GM21576 (cell line): ENCODE data around the gene TMEM222.

ENCODE experiments used
- ATAC-seq: cut with Tn5 transposase; IDR thresholded peaks from one replicate; pipeline ENCODE4 v1.9.1; 2021; ENCODE audit warnings: mild to moderate bottlenecking, moderate library complexity; ENCODE audit not compliant: unreplicated experiment

Gene TMEM222

DNA sequence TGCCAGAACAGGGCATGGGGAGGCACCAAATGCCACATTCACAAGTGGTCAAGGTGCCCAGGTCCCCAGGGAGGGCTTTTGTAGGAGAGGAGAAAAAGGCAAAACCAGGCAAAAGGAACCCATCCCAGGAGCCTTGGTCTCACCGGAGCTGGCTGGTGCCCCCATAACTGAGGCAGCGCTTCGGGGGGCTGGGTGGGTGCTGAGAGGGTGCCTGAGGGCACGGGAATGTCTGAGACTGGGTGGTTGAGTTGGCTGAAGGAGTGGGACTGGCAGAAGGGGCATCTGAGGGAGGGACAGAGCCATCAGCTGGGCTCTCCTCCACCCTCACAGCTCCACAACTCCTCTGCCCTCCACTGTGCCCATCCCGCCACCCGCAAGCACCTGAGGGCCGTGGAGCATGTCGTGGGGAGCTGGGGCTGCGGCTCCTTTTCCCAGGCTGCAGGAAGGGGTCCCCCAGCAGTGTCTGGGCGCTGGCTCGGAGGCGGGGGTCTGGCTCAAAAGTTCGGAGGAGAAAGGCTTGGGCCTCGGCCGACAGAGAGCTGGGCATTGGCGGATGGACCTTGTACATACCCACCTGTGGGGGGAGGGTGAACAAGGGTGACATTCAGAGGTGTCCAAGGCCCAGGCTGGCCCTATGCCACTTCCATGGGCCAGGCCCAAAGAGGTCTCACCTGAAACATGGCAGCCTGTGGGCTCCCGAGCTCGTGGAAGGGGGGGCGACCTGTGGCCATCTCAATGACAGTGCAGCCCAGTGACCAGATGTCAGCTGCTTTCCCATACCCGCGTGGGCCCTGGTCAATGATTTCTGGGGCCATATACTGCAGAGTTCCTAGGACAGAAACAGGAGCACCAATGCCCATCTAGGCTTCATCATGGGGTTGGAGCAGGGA is 36.3 kb downstream of the TMEM222 start:
- no peak for ATAC-seq

DNA sequence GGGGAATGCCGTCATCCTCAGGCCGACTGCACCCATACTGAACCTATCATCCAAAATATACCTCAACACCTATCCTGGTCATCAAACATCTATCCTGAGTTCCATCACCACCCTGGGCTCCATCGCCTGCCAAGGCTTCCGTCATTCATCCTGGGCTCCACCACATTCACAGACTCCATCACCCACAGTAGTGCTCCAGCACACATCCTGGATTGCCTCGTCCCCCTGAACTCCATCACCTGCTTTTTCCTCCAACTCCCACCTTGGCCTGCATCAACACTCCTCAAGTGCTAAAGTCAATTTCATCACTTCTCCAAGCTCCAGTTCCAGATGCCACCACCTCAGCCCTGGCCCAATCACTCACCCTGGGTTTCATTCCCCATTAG is 37.0 kb downstream of the TMEM222 start:
- no peak for ATAC-seq

DNA sequence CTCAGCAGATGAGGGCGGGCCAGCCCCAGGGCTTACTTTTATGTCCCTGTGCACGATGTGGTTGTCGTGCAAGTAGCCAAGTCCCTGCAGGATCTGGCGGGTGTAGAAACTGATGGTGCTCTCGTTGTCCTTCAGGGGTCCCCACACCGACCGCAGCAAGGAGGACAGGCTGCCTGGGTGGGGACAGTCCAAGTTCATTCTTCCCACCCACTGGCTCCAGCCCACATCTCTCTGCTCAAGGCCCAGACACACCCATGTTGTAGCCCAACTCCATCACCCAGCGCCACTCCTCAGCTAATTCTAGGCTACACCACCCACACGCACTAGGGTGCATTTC is 37.8 kb downstream of the TMEM222 start:
- no peak for ATAC-seq

GRCh38 chr1:27360159-27361043 is 38.4 kb downstream of the TMEM222 start:
- no peak for ATAC-seq

GRCh38 chr1:27361044-27361402 is 39.1 kb downstream of the TMEM222 start:
- ATAC-seq, result no peak

DNA sequence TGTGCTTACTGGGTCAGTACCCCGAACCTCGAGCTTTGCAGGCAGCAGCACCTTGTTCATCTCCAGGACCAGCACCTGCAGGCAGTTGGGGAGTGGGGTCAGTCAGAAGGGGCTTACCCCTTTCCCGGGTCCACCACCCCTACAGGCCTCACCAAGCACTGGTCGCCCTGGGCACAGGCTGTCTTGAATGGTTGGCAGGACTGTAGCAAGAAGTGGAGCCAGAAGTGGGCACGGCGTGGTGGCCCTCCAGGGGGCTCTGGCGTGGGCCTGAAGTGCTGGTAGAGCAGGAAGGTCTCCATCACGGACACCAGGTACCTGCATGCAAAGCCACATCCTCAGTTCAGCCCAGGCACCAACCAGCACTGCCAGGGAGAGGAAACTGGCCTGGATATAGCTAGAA is 39.6 kb downstream of the TMEM222 start:
- no peak for ATAC-seq

GRCh38 chr1:27363766-27364695 is 42.1 kb downstream of the TMEM222 start:
- ATAC-seq, result no peak

DNA sequence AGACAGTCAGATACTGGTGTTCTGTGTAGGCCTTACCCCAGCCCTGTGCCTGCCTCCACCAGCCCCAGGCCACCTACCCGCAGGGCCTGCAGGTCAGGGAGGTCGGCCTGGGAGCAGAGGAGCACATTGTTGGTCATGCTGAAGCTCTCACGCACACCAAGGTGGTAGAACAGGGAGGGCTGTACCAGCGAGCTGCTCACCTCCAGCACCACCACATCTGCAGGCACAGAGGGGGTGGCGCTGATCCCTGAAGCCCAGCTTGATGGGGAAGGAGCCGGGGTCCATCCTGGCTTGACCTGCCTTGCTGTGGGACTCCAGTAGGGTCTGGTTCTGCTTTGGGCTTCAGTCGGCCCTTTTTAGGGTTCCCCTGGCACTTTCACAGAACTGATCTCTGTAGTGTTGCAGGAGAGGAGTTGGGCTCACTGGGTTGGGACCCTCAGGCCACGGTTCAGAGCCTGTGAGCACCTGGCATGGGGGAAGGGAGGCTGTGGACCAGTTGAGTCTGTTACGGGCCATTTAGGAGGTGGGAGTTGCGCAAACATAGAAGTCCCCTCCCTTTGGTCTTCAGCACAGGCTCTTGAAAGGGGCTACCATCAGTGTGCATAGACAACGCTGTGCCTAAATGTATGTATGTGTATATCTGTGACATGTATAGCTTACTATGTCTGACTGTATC is 42.9 kb downstream of the TMEM222 start:
- no peak for ATAC-seq

DNA sequence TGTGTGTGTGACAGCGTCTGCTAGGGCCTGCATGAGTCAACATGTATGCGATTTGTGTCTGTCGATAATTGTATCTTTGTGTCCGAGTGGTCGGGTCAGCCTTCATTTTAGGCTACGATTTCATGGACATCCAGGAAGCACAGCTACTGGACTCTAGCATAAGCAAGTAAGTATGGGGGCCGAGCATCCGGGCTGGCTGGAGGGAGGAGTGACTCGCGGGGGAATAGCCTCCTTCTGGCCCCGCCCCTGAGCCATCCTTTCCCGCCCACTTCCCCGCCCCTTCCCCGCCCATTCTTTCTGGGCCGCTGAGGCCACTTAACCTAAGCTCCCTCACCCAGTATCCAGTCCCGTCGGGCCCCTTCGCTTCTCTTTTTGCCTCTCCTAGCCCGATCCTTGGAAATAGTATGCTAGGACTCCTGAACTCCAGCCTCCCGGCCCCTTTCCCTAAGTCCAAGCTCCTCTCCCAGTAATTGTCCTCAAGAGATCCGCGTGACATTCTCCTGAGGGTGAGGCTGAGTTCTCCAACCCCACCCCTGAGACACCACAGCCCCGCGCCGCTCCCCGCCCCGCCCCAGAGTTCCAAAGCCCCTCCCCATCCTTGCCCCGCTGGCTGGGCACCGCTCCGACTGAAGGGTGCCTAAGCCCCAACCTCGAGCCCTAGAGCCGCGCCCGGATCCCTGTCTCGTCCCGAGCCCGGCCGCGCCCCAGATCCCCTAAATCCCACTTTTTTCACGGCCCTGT is 43.6 kb downstream of the TMEM222 start:
- ATAC-seq, result peak; percentile 55

- peak; percentile 26 for ATAC-seq
Observed at GRCh38 chr1:27366113-27366410, 44.1 kb downstream of the TMEM222 start.

GRCh38 chr1:27366411-27367159 is 44.6 kb downstream of the TMEM222 start, which contains the start of gene MAP3K6:
TSS of gene MAP3K6 (minus strand) at chr1:27366961. CDS start at chr1:27366597, 364 bp downstream.
- peak; percentile 26 for ATAC-seq

DNA sequence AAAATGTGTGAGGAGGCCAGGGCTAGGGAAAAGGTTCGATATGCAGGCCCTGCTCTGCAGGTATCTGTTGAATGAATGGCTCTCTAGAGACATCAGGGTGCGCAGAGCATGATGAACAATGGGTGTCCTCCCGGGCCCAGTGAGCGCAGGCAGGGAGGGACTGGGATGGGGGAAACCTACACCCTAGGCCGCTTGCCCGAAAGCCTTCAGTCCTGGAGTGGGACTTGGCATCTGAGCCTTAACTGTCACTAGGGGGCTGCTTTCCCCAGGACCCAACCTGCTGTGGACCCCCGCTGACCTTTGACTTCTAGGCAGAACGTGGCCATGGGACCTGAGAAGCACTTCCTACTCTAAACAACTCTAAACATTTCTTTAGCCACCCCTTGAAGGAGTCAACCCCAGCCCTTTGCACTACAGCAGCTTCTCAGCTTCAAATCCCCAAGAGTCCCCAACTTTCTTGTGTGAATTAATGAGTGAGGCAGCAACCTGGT is 45.2 kb downstream of the TMEM222 start:
- ATAC-seq, result no peak

- ATAC-seq, result no peak
Observed at GRCh38 chr1:27368869-27369582, 47.1 kb downstream of the TMEM222 start.

DNA sequence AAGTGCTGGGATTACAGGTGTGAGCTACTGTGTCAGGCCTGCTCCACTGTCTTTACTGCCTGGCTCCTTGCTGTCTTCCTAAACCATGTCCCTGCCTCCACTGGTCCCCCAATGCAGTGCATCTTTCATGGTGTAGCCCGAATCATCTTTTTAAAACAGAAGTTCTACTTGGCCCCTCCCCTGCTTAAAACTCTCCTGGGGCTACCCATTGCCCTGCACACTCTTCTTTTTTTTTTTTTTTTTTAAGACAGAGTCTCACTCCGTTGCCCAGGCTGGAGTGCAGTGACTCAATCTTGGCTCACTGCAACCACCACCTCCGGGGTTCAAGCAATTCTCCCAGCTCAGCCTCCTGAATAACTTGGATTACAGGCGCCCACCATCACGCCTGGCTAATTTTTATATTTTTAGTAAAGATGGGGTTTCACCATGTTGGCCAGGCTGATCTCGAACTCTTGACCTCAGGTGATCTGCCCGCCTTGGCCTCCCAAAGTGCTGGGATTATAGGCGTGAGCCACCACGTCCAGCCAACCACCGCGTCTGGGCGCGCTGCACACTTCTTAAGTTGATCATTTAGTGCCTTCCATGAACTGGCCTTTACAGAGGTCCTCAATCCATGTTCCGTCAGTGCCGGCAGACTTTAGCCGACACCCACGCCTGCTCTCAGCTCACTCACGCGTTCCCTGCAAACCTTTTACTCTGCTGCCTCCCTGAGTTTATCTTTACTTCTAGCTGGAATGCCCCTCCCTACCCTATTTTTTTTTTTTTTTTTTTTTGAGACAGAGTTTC is 50.3 kb downstream of the TMEM222 start:
- no peak for ATAC-seq

DNA sequence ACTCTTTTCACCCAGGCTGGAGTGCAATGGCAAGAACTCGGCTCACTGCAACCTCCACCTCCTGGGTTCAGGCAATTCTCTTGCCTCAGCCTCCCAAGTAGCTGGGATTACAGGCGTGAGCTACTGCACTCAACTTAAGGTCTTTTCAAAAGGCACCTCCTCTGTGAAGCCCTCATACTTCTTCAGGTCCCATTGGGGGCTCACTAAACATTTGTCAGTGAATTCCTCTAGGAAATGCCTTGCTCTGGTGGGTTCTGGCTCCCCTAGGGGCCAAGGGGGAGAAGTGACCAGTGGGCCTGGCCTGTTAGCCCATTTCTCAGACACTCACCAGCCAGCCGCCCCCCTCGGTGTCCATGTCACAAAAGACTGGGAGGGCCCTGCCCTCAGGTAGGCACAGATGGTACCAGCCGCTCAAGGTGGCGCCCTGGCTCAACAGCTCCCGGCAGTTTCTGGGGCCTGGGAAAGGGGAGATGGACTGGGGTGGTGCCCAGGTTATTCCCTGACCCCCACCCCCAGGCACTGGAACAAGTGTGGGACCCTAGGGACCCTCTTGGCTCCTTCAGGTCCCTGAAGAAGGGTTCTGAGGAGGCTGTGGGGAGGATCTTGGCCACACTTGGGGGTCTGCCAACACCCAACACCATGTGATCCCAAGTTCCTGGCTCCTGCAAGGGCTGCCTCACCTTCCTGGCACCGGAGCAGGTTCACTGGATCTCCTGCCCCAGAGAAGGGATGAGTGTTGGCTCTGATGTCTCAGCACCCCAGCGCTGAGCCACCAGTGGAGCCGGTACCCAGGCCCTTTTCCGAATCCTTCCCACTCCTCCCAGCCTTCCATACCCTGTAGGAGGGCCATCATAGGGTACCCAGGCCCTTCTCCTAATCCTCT is 51.1 kb downstream of the TMEM222 start:
- no peak for ATAC-seq

DNA sequence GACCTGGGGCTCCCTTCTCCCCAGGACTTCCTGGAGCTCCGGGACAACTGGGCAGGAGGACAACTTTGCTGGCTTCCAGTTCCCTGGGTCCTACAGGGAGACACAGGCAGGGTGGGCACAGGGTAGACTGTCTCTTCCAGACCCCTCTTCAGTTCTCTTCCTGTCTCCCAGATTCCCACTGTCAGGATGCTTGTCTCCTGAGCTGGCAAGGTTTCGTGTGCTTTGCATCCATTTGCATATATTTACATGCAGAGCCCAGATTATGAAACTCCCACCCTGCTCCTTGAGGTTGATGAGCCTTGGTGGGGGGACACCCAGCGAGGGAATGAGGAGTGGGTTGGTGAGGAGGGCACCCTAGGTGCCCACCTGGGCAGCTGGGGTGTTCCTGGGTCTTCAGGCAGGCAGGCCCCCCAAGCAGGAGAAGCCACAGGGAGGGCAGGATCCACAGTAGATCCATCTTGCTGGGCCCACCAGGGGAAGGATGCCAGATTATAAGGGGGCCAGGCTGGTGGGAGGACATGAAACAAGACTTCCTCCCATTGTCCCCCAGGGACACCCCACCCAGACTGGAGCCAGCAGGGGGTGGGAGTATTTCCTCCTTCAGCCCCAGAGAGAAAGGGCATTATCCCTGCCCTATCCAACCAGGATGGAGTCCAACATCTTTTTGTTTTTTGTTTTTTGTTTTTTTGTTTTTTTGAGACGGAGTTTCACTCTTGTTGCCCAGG is 52.6 kb downstream of the TMEM222 start, which contains the start of gene FCN3:
Gene FCN3 (minus strand): TSS at position 463 of the 725 bp plus-strand sequence. CDS start 6 bp downstream, at position 457.
- ATAC-seq, result no peak
